ENCODE data around the gene PCSK2.

DNA sequence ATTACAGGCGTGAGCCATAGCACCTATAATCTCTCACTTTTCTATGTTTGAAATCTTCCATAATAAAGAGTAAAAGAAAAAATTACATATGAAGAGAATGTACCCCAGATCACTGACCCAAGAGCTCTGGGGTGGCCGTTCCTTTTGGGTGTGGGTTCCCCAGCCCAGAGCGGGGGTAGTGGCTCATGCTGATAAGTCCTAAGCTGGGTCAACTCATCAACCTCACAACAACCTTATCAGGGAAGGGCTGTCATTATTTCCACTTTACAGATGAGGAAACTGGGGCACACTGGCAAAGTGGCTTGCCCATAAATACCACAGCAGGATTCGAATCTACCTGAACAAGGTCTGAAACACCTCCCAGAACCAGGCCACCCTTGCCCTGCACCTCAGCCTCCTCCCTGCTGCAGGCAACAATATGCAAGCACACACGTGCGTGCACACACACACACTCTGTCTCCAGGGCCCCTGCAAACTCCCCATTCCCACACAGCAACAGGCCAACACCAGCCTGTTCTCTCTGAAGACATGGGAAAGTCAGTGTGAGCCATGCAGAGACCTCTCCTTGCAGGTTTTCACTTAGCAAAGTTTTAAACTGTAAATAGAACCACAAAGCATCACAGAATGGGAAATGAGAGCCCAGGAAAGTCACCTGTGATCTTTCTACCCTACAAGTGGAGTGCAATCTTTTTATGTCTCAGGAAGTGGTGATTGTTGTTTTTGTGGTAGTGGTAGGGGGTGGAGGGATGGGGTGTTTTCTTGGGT, 276.6 kb downstream of the PCSK2 start:
- TF ChIP-seq, protein P1, sequence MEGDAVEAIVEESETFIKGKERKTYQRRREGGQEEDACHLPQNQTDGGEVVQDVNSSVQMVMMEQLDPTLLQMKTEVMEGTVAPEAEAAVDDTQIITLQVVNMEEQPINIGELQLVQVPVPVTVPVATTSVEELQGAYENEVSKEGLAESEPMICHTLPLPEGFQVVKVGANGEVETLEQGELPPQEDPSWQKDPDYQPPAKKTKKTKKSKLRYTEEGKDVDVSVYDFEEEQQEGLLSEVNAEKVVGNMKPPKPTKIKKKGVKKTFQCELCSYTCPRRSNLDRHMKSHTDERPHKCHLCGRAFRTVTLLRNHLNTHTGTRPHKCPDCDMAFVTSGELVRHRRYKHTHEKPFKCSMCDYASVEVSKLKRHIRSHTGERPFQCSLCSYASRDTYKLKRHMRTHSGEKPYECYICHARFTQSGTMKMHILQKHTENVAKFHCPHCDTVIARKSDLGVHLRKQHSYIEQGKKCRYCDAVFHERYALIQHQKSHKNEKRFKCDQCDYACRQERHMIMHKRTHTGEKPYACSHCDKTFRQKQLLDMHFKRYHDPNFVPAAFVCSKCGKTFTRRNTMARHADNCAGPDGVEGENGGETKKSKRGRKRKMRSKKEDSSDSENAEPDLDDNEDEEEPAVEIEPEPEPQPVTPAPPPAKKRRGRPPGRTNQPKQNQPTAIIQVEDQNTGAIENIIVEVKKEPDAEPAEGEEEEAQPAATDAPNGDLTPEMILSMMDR (IDR thresholded peaks at IDR 0.05), result no peak
- TF ChIP-seq POLR2A (IDR thresholded peaks at IDR 0.05; ENCODE audit: low read depth) (no peak), POLR2AphosphoS5 (IDR thresholded peaks at IDR 0.05) (no peak), EP300 (IDR thresholded peaks at IDR 0.05) (no peak)

Data from esophagus muscularis mucosa (tissue), 4 donors.